H1 (cell line): ENCODE results near the gene CRTAC1. TPM values are rescaled to one million over a fixed set of nuclear protein-coding genes. Genes with fewer than 3 reads are reported as not detected.

ENCODE experiments used
- CTCF ChIA-PET: fragments of 300-600 bp; sonication (Branson Sonifier 250); formaldehyde crosslinking; loops from one replicate; lab custom pipeline; 2021; ENCODE audit not compliant: partially characterized antibody; lab: Charles Lee
- POLR2A ChIA-PET: fragments of 300-600 bp; sonication (Branson Sonifier 250); formaldehyde crosslinking; loops from one replicate; lab custom pipeline; 2021; ENCODE audit warnings: inconsistent platforms; ENCODE audit not compliant: partially characterized antibody; lab: Charles Lee
- DNase-seq, 2 experiments: peaks; one replicate each; pipeline versions ENCODE4 v3.0.0 to v3.0.0-alpha.2; 2010 to 2022; ENCODE audit warnings: low spot score in 2 of 2, low read depth in 1 of 2, mixed read lengths in 1 of 2
- FAIRE-seq: peaks from 2 replicates; lab custom pipeline; 2011; peaks lifted over from hg19 to GRCh38; lab: Jason Lieb, UNC
- H2AFZ ChIP-seq: 2 replicates; pipeline ENCODE4 v1.8.1; 2012; ENCODE audit warnings: low read length, inconsistent platforms
- H2AK5ac ChIP-seq: 2 replicates; pipeline ENCODE4 v1.6.1; 2013; ENCODE audit warnings: low read depth, low read length
- H2BK120ac ChIP-seq: replicated peaks from 2 replicates; pipeline ENCODE3; 2013; ENCODE audit warnings: low read depth, low read length, inconsistent platforms
- H2BK12ac ChIP-seq: 2 replicates; pipeline ENCODE4 v1.6.1; 2013; ENCODE audit warnings: low read depth, low read length
- H2BK15ac ChIP-seq: 2 replicates; pipeline ENCODE4 v1.6.1; 2013; ENCODE audit warnings: low read length
- H2BK20ac ChIP-seq: 2 replicates; pipeline ENCODE4 v1.6.1; 2013; ENCODE audit warnings: low read length
- H2BK5ac ChIP-seq: 2 replicates; pipeline ENCODE4 v1.6.1; 2013; ENCODE audit warnings: low read depth, low read length
- H3K14ac ChIP-seq: 2 replicates; pipeline ENCODE4 v1.6.1; 2013; ENCODE audit warnings: inconsistent platforms; ENCODE audit not compliant: insufficient read length
- H3K18ac ChIP-seq: 2 replicates; pipeline ENCODE4 v1.6.1; 2013; ENCODE audit warnings: low read length; ENCODE audit errors: extremely low read depth
- H3K23ac ChIP-seq: 2 replicates; pipeline ENCODE4 v1.6.1; 2013; ENCODE audit warnings: inconsistent platforms; ENCODE audit not compliant: insufficient read length
- H3K23me2 ChIP-seq: 2 replicates; pipeline ENCODE4 v1.6.1; 2013; ENCODE audit warnings: low read depth, low read length
- H3K27ac ChIP-seq: 2 replicates; pipeline ENCODE4 v1.6.1; 2011; ENCODE audit warnings: low read depth, low read length, inconsistent platforms
- H3K27me3 ChIP-seq, 4 experiments: replicated peaks in 1 of 4; 1 replicate in 1 of 4; 2 replicates in 3 of 4; pipeline versions ENCODE4 v1.6.1 to v1.8.1; 2011 to 2013; ENCODE audit warnings: low read length in 3 of 4, mild to moderate bottlenecking in 3 of 4, inconsistent platforms in 2 of 4, mixed read lengths in 2 of 4, moderate library complexity in 1 of 4; ENCODE audit not compliant: control insufficient read depth in 3 of 4, insufficient read depth in 3 of 4; ENCODE audit errors: extremely low read depth in 1 of 4
- H3K36me3 ChIP-seq, 4 experiments: 2 replicates each; pipeline versions ENCODE4 v1.6.1 to v1.8.1; 2011 to 2013; ENCODE audit warnings: mild to moderate bottlenecking in 4 of 4, low read length in 3 of 4, moderate library complexity in 2 of 4, control low read depth in 1 of 4, inconsistent platforms in 1 of 4; ENCODE audit not compliant: insufficient read depth in 4 of 4, control insufficient read depth in 2 of 4
- H3K4ac ChIP-seq: replicated peaks from 2 replicates; pipeline ENCODE3; 2013; ENCODE audit warnings: low read length, low read depth, mixed read lengths, inconsistent platforms; ENCODE audit not compliant: insufficient read length
- H3K4me1 ChIP-seq, 4 experiments: replicated peaks in 1 of 4; 1 replicate in 1 of 4; 2 replicates in 3 of 4; pipeline versions ENCODE4 v1.6.1 to v1.8.1; 2011 to 2013; ENCODE audit warnings: low read length in 3 of 4, inconsistent platforms in 2 of 4, mixed read lengths in 1 of 4; ENCODE audit not compliant: insufficient read depth in 4 of 4, control insufficient read depth in 3 of 4
- H3K4me2 ChIP-seq, 2 experiments: 2 replicates each; pipeline versions ENCODE4 v1.6.1 to v1.8.1; 2011 to 2013; ENCODE audit warnings: low read depth in 2 of 2, low read length in 2 of 2, control low read depth in 1 of 2, inconsistent platforms in 1 of 2, mild to moderate bottlenecking in 1 of 2; ENCODE audit not compliant: insufficient read depth in 1 of 2
- H3K4me3 ChIP-seq, 4 experiments: fragments of 200-600, 300-600 bp in 1 of 4; sonication (generic), shearing (Covaris generic), sonication (Bioruptor Twin) in 1 of 4; 2 replicates each; pipeline versions ENCODE4 v1.5.1 to v1.8.1; 2011 to 2016; ENCODE audit warnings: low read length in 4 of 4, low read depth in 3 of 4, control low read depth in 2 of 4, inconsistent platforms in 2 of 4, mild to moderate bottlenecking in 2 of 4, mixed read lengths in 1 of 4, moderate library complexity in 1 of 4; ENCODE audit not compliant: insufficient read depth in 2 of 4; ENCODE audit errors: extremely low read depth in 1 of 4
- H3K56ac ChIP-seq: replicated peaks from 2 replicates; pipeline ENCODE3; 2013; ENCODE audit warnings: low read depth, mild to moderate bottlenecking, mixed read lengths, low read length, inconsistent platforms; ENCODE audit not compliant: insufficient read length
- H3K79me1 ChIP-seq: 2 replicates; pipeline ENCODE4 v1.6.1; 2013; ENCODE audit warnings: low read depth, low read length, control low read depth
- H3K79me2 ChIP-seq, 2 experiments: 2 replicates each; pipeline versions ENCODE4 v1.6.1 to v1.8.1; 2012 to 2013; ENCODE audit warnings: low read length in 2 of 2, mild to moderate bottlenecking in 2 of 2, inconsistent platforms in 1 of 2; ENCODE audit not compliant: insufficient read depth in 2 of 2, control insufficient read depth in 1 of 2
- H3K9ac ChIP-seq, 4 experiments: replicated peaks in 1 of 4; 1 replicate in 1 of 4; 2 replicates in 3 of 4; pipeline versions ENCODE4 v1.6.1 to v1.8.1; 2011 to 2013; ENCODE audit warnings: low read depth in 3 of 4, low read length in 3 of 4, control low read depth in 2 of 4, mild to moderate bottlenecking in 2 of 4, moderate library complexity in 2 of 4, inconsistent platforms in 1 of 4; ENCODE audit errors: extremely low read depth in 1 of 4
- H3K9me3 ChIP-seq, 2 experiments: 2 replicates each; pipeline versions ENCODE4 v1.6.1 to v1.8.1; 2012 to 2013; ENCODE audit warnings: mild to moderate bottlenecking in 2 of 2, moderate library complexity in 2 of 2, control low read depth in 1 of 2, inconsistent platforms in 1 of 2, low read depth in 1 of 2, low read length in 1 of 2, mixed read lengths in 1 of 2; ENCODE audit not compliant: insufficient read depth in 2 of 2
- H4K20me1 ChIP-seq, 2 experiments: replicated peaks in 1 of 2; 2 replicates each; pipeline versions ENCODE3 to v1.8.1; 2011 to 2013; ENCODE audit warnings: inconsistent platforms in 2 of 2, low read length in 2 of 2, mild to moderate bottlenecking in 1 of 2; ENCODE audit not compliant: insufficient read depth in 2 of 2, control insufficient read depth in 1 of 2
- H4K5ac ChIP-seq: 2 replicates; pipeline ENCODE4 v1.6.1; 2013; ENCODE audit warnings: low read length, low read depth, mixed read lengths, inconsistent platforms; ENCODE audit not compliant: insufficient read length
- H4K8ac ChIP-seq: 2 replicates; pipeline ENCODE4 v1.8.0; 2013; ENCODE audit warnings: mild to moderate bottlenecking, moderate library complexity, low read length, inconsistent platforms; ENCODE audit not compliant: insufficient read depth; ENCODE audit errors: extremely low read depth
- H4K91ac ChIP-seq: replicated peaks from 2 replicates; pipeline ENCODE3; 2013; ENCODE audit warnings: low read length, mixed read lengths, inconsistent platforms; ENCODE audit not compliant: insufficient read length
- EZH2 ChIP-seq: fragments of 200-600 bp; sonication (generic); IDR thresholded peaks from 2 replicates; pipeline ENCODE4 v1.7.1; 2012; ENCODE audit warnings: low read depth, mild to moderate bottlenecking, moderate library complexity, low read length, inconsistent platforms; ENCODE audit not compliant: severe bottlenecking
- NRF1 ChIP-seq: IDR thresholded peaks from 2 replicates; pipeline ENCODE4 v1.6.1; 2011; ENCODE audit warnings: mild to moderate bottlenecking, low read depth, low read length, improper control_type of control experiment
- RNF2 ChIP-seq: fragments of 200-900, 300-1000 bp; sonication (generic); IDR thresholded peaks from 2 replicates; pipeline ENCODE4 v1.7.1; 2016; ENCODE audit warnings: borderline replicate concordance, low read depth, mild to moderate bottlenecking, antibody characterized with exemption, low read length; ENCODE audit not compliant: poor library complexity, severe bottlenecking; ENCODE audit errors: missing control alignments
- SUZ12 ChIP-seq: fragments of 200-600 bp; sonication (generic); IDR thresholded peaks from 2 replicates; pipeline ENCODE4 v1.6.1; 2012; ENCODE audit warnings: mild to moderate bottlenecking, inconsistent platforms, low read length, moderate library complexity, mixed read lengths
- TEAD4 ChIP-seq: IDR thresholded peaks from 2 replicates; pipeline ENCODE4 v1.6.1; 2012; ENCODE audit warnings: low read depth, low read length, inconsistent platforms, mixed read lengths
- USF2 ChIP-seq: IDR thresholded peaks from 2 replicates; pipeline ENCODE4 v1.6.1; 2011; ENCODE audit warnings: low read length, improper control_type of control experiment
- WGBS, 2 experiments: shearing (Covaris generic) in 1 of 2; methylation state at CpG; one replicate each; pipeline versions ENCODE4 v1.1.6 to v1.1.7; 2013 to 2015; ENCODE audit warnings: low lambda C conversion rate in 2 of 2, mixed read lengths in 2 of 2, inconsistent platforms in 1 of 2, low coverage in 1 of 2, missing lambda C conversion rate in 1 of 2; ENCODE audit not compliant: insufficient replicate concordance in 2 of 2, insufficient coverage in 1 of 2, insufficient read length in 1 of 2; ENCODE audit errors: extremely low coverage in 1 of 2, missing lambda C conversion rate in 1 of 2; 5-methylcytosine and 5-hydroxymethylcytosine counted together
- polyA plus RNA-seq, 7 experiments: library from polyadenylated mRNA; depleted of rRNA in 3 of 7; stranded (reverse) in 5 of 7; unstranded in 2 of 7; fragments of >200 nt in 5 of 7; fragments of 200-250 nt in 2 of 7; gene quantifications; 1 replicate in 5 of 7; 2 replicates in 1 of 7; 4 replicates in 1 of 7; pipeline versions ENCODE4 v1.2.1 to v1.2.3, GENCODE V29; 2011 to 2013; ENCODE audit warnings: missing spikeins in 2 of 7, mixed read lengths in 2 of 7
- total RNA-seq: library from RNA; stranded (reverse); fragmentation: NEBNext Ultra II Directional; extraction: Animal tissue kit (Norgen Biotek cat#: 25700); gene quantifications from 2 replicates; pipeline ENCODE4 v1.2.1, GENCODE V29; 2021

The CRTAC1 gene
- total and polyA plus RNA-seq, 2 of the 8 experiments (the other 6 are each of a cell fraction or from before 2014, with no cell fraction given): 0.91 to 1.2 TPM

- H3K27me3 ChIP-seq: peaks cover 51 to 81% (median 77%) of the 10 kb centered on the region in 4 experiments
- H3K23ac ChIP-seq: no peak overlapping the region
- ChIA-PET POLR2A (interaction anchor here (0.6 to 3.0 kb wide), 7 partner anchors 9 to 143 kb away, joined by 3 to 15 read pairs (median 4); no protein-coding TSS in a partner anchor), CTCF (interaction anchor here (0.7 to 17.2 kb wide), 7 partner anchors 9 to 352 kb away, joined by 3 to 318 read pairs (median 4); no protein-coding TSS in a partner anchor)
- no peak overlapping the region for H3K4ac ChIP-seq
- peak overlapping the region; percentile 92 to 97 for H3K4me2 ChIP-seq
- H3K4me1 ChIP-seq: peaks cover 2 to 6% (median 4%) of the 10 kb centered on the region in 4 experiments; a peak in 5 of 7 replicates
- no peak overlapping the region for H3K56ac ChIP-seq
- WGBS, 2 experiments: 16% methylated on average over 12 of the region's 12 CpGs; no CpG with 5 or more reads in 1 of the 2 experiments
- H2BK120ac ChIP-seq: no peak overlapping the region
- H3K36me3 ChIP-seq: 0 out of 8 replicates have a peak, but pooled peaks cover 0 to 2% (median 0%) of the 10 kb centered on the region in 4 experiments
- no peak overlapping the region for H2BK20ac ChIP-seq
- no peaks in the 10 kb centered on the region for H3K9me3 ChIP-seq
- no peak overlapping the region for H3K14ac ChIP-seq
- H2BK12ac ChIP-seq: no peak overlapping the region
- H3K79me1 ChIP-seq: no peaks in the 10 kb centered on the region
- H3K27ac ChIP-seq: no peak overlapping the region
- peak overlapping the region; percentile 56; the same call in 1 of the 2 replicates for H3K18ac ChIP-seq
- H3K9ac ChIP-seq: no peak overlapping the region
- peaks cover 0 to 12% of the 10 kb centered on the region in 2 experiments for H4K20me1 ChIP-seq
- peaks cover 14% of the 10 kb centered on the region; the same call in 1 of the 2 replicates for H3K23me2 ChIP-seq
- H4K91ac ChIP-seq: no peak overlapping the region
- H2BK15ac ChIP-seq: no peak overlapping the region
- DNase-seq: no peak
- H4K5ac ChIP-seq: no peak overlapping the region
- no peak overlapping the region for H2AK5ac ChIP-seq
- no peaks in the 10 kb centered on the region for H3K79me2 ChIP-seq
- no peak overlapping the region for H2AFZ ChIP-seq
- no peak overlapping the region for H4K8ac ChIP-seq
- TF ChIP-seq SUZ12 (peak; percentile 21; the same call in 1 of the 2 replicates), USF2 (no peak), RNF2 (peak; percentile 18), EZH2 (peak; percentile 74), TEAD4 (no peak), NRF1 (no peak)
- H2BK5ac ChIP-seq: no peak overlapping the region
- H3K4me3 ChIP-seq: peak overlapping the region in 3 of 4 experiments; percentile 56 to 73 (median 61); a peak in 5 of 8 replicates
- FAIRE-seq: no peak
These were observed 1.0 kb upstream of the CRTAC1 start for GRCh38 chr10:98031440-98031839.
